Esophagus muscularis mucosa (tissue), 4 donors: Measurements from ENCODE around the gene SNAP29.

ENCODE experiments used
- CTCF ChIP-seq, 3 experiments: fragments of 200-600 bp in 2 of 3; fragments of 450-650 bp in 1 of 3; sonication (generic) in 2 of 3; IDR thresholded peaks; one replicate each; pipeline ENCODE4 v1.5.1; 2017 to 2019; ENCODE audit warnings: antibody characterized with exemption in 3 of 3, mild to moderate bottlenecking in 2 of 3, moderate library complexity in 1 of 3
- EP300 ChIP-seq: sonication (generic); formaldehyde crosslinking; IDR thresholded peaks from one replicate; pipeline ENCODE4 v1.6.1; 2017; ENCODE audit warnings: antibody characterized with exemption
- POLR2A ChIP-seq: fragments of 450-650 bp; IDR thresholded peaks from one replicate; pipeline ENCODE4 v1.6.1; 2017; ENCODE audit warnings: antibody characterized with exemption, moderate library complexity, mild to moderate bottlenecking, low read depth
- POLR2AphosphoS5 ChIP-seq, 2 donors: sonication (generic); formaldehyde crosslinking; IDR thresholded peaks; one replicate each; pipeline ENCODE4 v1.6.1; 2017; ENCODE audit warnings: antibody characterized with exemption in 2 of 2

- TF ChIP-seq CTCF (IDR thresholded peaks at IDR 0.05) (no peak), POLR2A (no peak), EP300 (no peak), POLR2AphosphoS5 (IDR thresholded peaks at IDR 0.05) (no peak)
Observed at GRCh38 chr22:20818471-20818870, 40.3 kb upstream of the SNAP29 start.
